Measurements from ENCODE around the gene AVP.
A peak's percentile ranks its signal among the peaks of the same experiment; 100 is the strongest.
"Not testable (repeated sequence)": the region's sequence is repeated elsewhere in the genome, so short reads cannot be mapped to it uniquely, and the experiment has no call there.

The AVP gene

GRCh38 chr20:3070725-3071124 lies 13.8 kb downstream of the AVP start:
- no peak overlapping the region for H3K4me3 ChIP-seq (ENCODE audit: low read depth, low read length)
- TF ChIP-seq CTCF (IDR thresholded peaks at IDR 0.05; ENCODE audit: low read depth, low read length), result no peak
- TF ChIP-seq POLR2A (IDR thresholded peaks at IDR 0.05; ENCODE audit: extremely low read depth, insufficient read length), result no peak
- no peak for TF ChIP-seq MAX (IDR thresholded peaks at IDR 0.05; ENCODE audit: low read depth, low read length)
- TF ChIP-seq MYC (IDR thresholded peaks at IDR 0.05; ENCODE audit: low read depth, low read length), result no peak
- DNase-seq (ENCODE audit: low read depth), result no peak

GRCh38 chr20:3068986-3069900 lies 15.3 kb downstream of the AVP start:
- peak; percentile 59 for DNase-seq (ENCODE audit: low read depth)
- TF ChIP-seq MAX (IDR thresholded peaks at IDR 0.05; ENCODE audit: low read depth, low read length) (0 out of 2 replicates have a peak, but pooled peaks have one; percentile 17), MYC (IDR thresholded peaks at IDR 0.05; ENCODE audit: low read depth, low read length) (no peak), POLR2A (IDR thresholded peaks at IDR 0.05; ENCODE audit: extremely low read depth, insufficient read length) (no peak), CTCF (IDR thresholded peaks at IDR 0.05; ENCODE audit: low read depth, low read length) (peak; percentile 65)
- no peak overlapping the region for H3K4me3 ChIP-seq (ENCODE audit: low read depth, low read length)

- H3K4me3 ChIP-seq (ENCODE audit: low read depth, low read length), result no peak overlapping the region
- no peak for DNase-seq (ENCODE audit: low read depth)
- TF ChIP-seq CTCF (IDR thresholded peaks at IDR 0.05; ENCODE audit: low read depth, low read length) (no peak), MAX (IDR thresholded peaks at IDR 0.05; ENCODE audit: low read depth, low read length) (no peak), MYC (IDR thresholded peaks at IDR 0.05; ENCODE audit: low read depth, low read length) (no peak), POLR2A (IDR thresholded peaks at IDR 0.05; ENCODE audit: extremely low read depth, insufficient read length) (no peak)
These were observed 16.4 kb downstream of the AVP start for GRCh38 chr20:3068075-3068474.

- no peak for DNase-seq (ENCODE audit: low read depth)
- no peak for TF ChIP-seq MAX (IDR thresholded peaks at IDR 0.05; ENCODE audit: low read depth, low read length)
- no peak for TF ChIP-seq CTCF (IDR thresholded peaks at IDR 0.05; ENCODE audit: low read depth, low read length)
- TF ChIP-seq POLR2A (IDR thresholded peaks at IDR 0.05; ENCODE audit: extremely low read depth, insufficient read length), result no peak
- no peak for TF ChIP-seq MYC (IDR thresholded peaks at IDR 0.05; ENCODE audit: low read depth, low read length)
- no peak overlapping the region for H3K4me3 ChIP-seq (ENCODE audit: low read depth, low read length)
These were observed 17.1 kb downstream of the AVP start for GRCh38 chr20:3067139-3068014.

GRCh38 chr20:3064119-3064518 lies 20.4 kb downstream of the AVP start:
- not testable (repeated sequence) for H3K4me3 ChIP-seq (ENCODE audit: low read depth, low read length); DNase-seq (ENCODE audit: low read depth)

- no peak overlapping the region for H3K4me3 ChIP-seq (ENCODE audit: low read depth, low read length)
- no peak for DNase-seq (ENCODE audit: low read depth)
- TF ChIP-seq POLR2A (IDR thresholded peaks at IDR 0.05; ENCODE audit: extremely low read depth, insufficient read length), result no peak
- no peak for TF ChIP-seq MYC (IDR thresholded peaks at IDR 0.05; ENCODE audit: low read depth, low read length)
- TF ChIP-seq MAX (IDR thresholded peaks at IDR 0.05; ENCODE audit: low read depth, low read length), result no peak
These were observed 25.0 kb downstream of the AVP start for GRCh38 chr20:3059489-3059888.

All from NB4 (cell line).